ENCODE data around the gene LAMC1.

LAMC1 gene

DNA sequence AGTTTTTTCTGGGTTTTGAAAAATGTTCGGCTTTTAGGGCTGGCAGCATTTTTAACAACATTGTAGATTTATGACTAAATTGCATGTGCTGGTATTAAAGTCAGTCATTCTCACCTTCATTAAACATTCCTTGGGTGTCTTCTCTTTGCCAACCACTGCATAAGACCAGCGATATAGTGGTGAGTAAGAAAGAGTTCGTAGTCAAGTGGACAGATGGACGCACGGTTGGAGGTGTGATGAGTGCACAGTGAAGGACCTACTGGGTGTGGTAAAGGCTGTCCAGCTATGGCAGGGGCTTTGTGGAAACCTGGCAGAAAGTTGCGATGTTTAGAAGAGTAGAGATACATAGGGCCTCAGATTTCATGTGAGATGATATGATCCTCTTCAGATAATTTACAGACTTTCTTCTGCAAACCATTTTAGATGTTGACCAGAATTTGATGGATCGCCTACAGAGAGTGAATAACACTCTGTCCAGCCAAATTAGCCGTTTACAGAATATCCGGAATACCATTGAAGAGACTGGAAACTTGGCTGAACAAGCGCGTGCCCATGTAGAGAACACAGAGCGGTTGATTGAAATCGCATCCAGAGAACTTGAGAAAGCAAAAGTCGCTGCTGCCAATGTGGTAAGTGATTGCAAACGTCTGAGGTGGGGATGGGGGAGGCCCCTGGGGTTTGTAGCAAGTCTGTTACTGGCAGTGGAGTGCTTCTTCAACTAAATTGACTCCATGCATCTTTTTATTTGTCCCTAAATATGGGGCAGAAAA, 106.9 kb downstream of the LAMC1 start:
- WGBS, 2 donors (ENCODE audit: extremely low coverage in 2 of 2, insufficient read length in 2 of 2, insufficient replicate concordance in 1 of 2): no CpG with 5 or more reads among the region's 15 CpGs

DNA sequence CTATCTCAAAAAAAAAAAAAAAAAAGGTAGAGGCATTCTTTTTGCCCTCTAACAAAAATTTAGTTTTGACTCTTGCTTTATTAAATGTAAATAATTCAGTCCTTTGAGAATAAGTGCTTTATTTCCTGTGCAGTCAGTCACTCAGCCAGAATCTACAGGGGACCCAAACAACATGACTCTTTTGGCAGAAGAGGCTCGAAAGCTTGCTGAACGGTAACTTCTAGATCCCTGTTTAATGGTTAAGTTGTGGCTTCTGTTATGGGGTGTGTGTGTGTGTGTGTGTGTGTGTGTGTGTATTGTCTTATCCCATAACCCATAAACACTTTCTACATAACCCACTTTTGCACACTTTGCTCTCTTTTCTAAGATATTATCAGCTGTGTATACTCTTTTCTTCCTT, 107.9 kb downstream of the LAMC1 start:
- no peak overlapping the region for H4K8ac ChIP-seq (ENCODE audit: low read depth, low read length)
- H3K18ac ChIP-seq (ENCODE audit: low read length): no peak overlapping the region
- no peak overlapping the region for H3K23ac ChIP-seq (ENCODE audit: low read depth, low read length, poor library complexity)
- WGBS, 2 donors (ENCODE audit: extremely low coverage in 2 of 2, insufficient read length in 2 of 2, insufficient replicate concordance in 1 of 2): no CpG with 5 or more reads among the region's 2 CpGs
- H2BK5ac ChIP-seq (ENCODE audit: low read length): no peak overlapping the region
- H3K27me3 ChIP-seq (ENCODE audit: control insufficient read depth in 3 of 3, insufficient read depth in 3 of 3, low read depth in 1 of 3, low read length in 3 of 3): no peaks in the 10 kb centered on the region
- no peak overlapping the region for H2BK120ac ChIP-seq (ENCODE audit: low read depth, low read length)
- H3K9ac ChIP-seq (ENCODE audit: low read depth, low read length, poor library complexity): no peak overlapping the region
- H3K14ac ChIP-seq (ENCODE audit: low read length): no peak overlapping the region
- no peak overlapping the region for H2BK12ac ChIP-seq (ENCODE audit: low read length)
- no peak overlapping the region for H3K4ac ChIP-seq (ENCODE audit: low read length)
- no peak overlapping the region for H4K91ac ChIP-seq (ENCODE audit: low read depth, low read length, poor library complexity)
- no peak overlapping the region for H2AK5ac ChIP-seq (ENCODE audit: low read depth, low read length)
- no peaks in the 10 kb centered on the region for H3K9me3 ChIP-seq (replicated peaks in 1 of 2; ENCODE audit: control insufficient read depth in 2 of 2, insufficient read depth in 1 of 2, low read depth in 1 of 2, low read length in 2 of 2)
- no peak overlapping the region for H2AFZ ChIP-seq (ENCODE audit: low read length)
- peaks cover 25 to 100% of the 10 kb centered on the region in 2 donors for H3K36me3 ChIP-seq (replicated peaks in 1 of 2; ENCODE audit: control insufficient read depth in 2 of 2, insufficient read depth in 2 of 2, low read length in 2 of 2)
- H2BK15ac ChIP-seq (ENCODE audit: low read length): no peak overlapping the region
- no peaks in the 10 kb centered on the region for H3K79me1 ChIP-seq (ENCODE audit: low read depth, low read length)
- no peak overlapping the region for H3K4me2 ChIP-seq (ENCODE audit: insufficient read depth, low read length, poor library complexity, severe bottlenecking)
- H3K4me3 ChIP-seq (ENCODE audit: low read length in 2 of 2): no peak overlapping the region
- H3K4me1 ChIP-seq (ENCODE audit: control insufficient read depth in 2 of 2, insufficient read depth in 1 of 2, low read depth in 1 of 2, low read length in 2 of 2): no peaks in the 10 kb centered on the region
- H3K27ac ChIP-seq (replicated peaks; ENCODE audit: low read length): no peak overlapping the region
- no peak for DNase-seq (ENCODE audit: low spot score)

More for the DNA sequence above, 106.9 kb downstream of the LAMC1 start:
- Histone ChIP-seq H3K27ac (replicated peaks; ENCODE audit: low read length) (no peak overlapping the region), H2BK15ac (ENCODE audit: low read length) (no peak overlapping the region), H2BK5ac (ENCODE audit: low read length) (no peak overlapping the region), H3K9me3 (replicated peaks in 1 of 2; ENCODE audit: control insufficient read depth in 2 of 2, insufficient read depth in 1 of 2, low read depth in 1 of 2, low read length in 2 of 2) (no peaks in the 10 kb centered on the region), H2BK120ac (ENCODE audit: low read depth, low read length) (no peak overlapping the region), H4K91ac (ENCODE audit: low read depth, low read length, poor library complexity) (no peak overlapping the region), H3K18ac (ENCODE audit: low read length) (no peak overlapping the region), H3K4me3 (ENCODE audit: low read length in 2 of 2) (no peak overlapping the region), H2BK12ac (ENCODE audit: low read length) (no peak overlapping the region), H3K4me1 (ENCODE audit: control insufficient read depth in 2 of 2, insufficient read depth in 1 of 2, low read depth in 1 of 2, low read length in 2 of 2) (no peaks in the 10 kb centered on the region), H3K79me1 (ENCODE audit: low read depth, low read length) (no peaks in the 10 kb centered on the region), H4K8ac (ENCODE audit: low read depth, low read length) (no peak overlapping the region), H3K14ac (ENCODE audit: low read length) (no peak overlapping the region), H2AFZ (ENCODE audit: low read length) (no peak overlapping the region), H2AK5ac (ENCODE audit: low read depth, low read length) (no peak overlapping the region), H3K23ac (ENCODE audit: low read depth, low read length, poor library complexity) (no peak overlapping the region), H3K4ac (ENCODE audit: low read length) (no peak overlapping the region), H3K4me2 (ENCODE audit: insufficient read depth, low read length, poor library complexity, severe bottlenecking) (no peak overlapping the region), H3K9ac (ENCODE audit: low read depth, low read length, poor library complexity) (no peak overlapping the region), H3K36me3 (replicated peaks in 1 of 2; ENCODE audit: control insufficient read depth in 2 of 2, insufficient read depth in 2 of 2, low read length in 2 of 2) (peaks cover 31 to 100% of the 10 kb centered on the region in 2 donors), H3K27me3 (ENCODE audit: control insufficient read depth in 3 of 3, insufficient read depth in 3 of 3, low read depth in 1 of 3, low read length in 3 of 3) (no peaks in the 10 kb centered on the region)
- no peak for DNase-seq (ENCODE audit: low spot score)

DNA sequence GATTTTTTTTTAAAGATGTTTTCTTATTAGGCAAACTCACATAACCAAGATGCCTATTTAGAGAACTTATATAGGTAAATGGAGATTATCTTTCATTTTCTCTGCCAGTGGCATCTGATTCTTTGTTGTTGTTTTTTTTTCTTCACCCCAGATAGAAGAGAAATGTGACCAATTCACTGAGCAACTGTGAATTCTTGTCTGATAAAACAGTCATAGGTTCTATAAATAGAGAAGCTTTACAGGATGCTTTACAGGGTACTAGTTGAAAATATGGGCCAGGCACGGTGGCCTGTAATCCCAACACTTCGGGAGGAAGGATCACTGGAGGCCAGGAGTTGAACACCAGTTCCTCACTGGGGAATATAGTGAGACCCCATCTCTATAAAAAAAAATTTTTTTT, 112.1 kb downstream of the LAMC1 start:
- H2BK15ac ChIP-seq (ENCODE audit: low read length): no peak overlapping the region
- H3K4me1 ChIP-seq (ENCODE audit: control insufficient read depth in 2 of 2, insufficient read depth in 1 of 2, low read depth in 1 of 2, low read length in 2 of 2): no peaks in the 10 kb centered on the region
- H2BK12ac ChIP-seq (ENCODE audit: low read length): no peak overlapping the region
- no peak overlapping the region for H3K18ac ChIP-seq (ENCODE audit: low read length)
- H2AFZ ChIP-seq (ENCODE audit: low read length): no peak overlapping the region
- H3K27ac ChIP-seq (replicated peaks; ENCODE audit: low read length): no peak overlapping the region
- no peaks in the 10 kb centered on the region for H3K9me3 ChIP-seq (replicated peaks in 1 of 2; ENCODE audit: control insufficient read depth in 2 of 2, insufficient read depth in 1 of 2, low read depth in 1 of 2, low read length in 2 of 2)
- H2BK120ac ChIP-seq (ENCODE audit: low read depth, low read length): no peak overlapping the region
- no peak for DNase-seq (ENCODE audit: low spot score)
- H3K36me3 ChIP-seq (replicated peaks in 1 of 2; ENCODE audit: control insufficient read depth in 2 of 2, insufficient read depth in 2 of 2, low read length in 2 of 2): peaks cover 17 to 100% of the 10 kb centered on the region in 2 donors
- no peak overlapping the region for H3K9ac ChIP-seq (ENCODE audit: low read depth, low read length, poor library complexity)
- H4K8ac ChIP-seq (ENCODE audit: low read depth, low read length): no peak overlapping the region
- WGBS, 2 donors (ENCODE audit: extremely low coverage in 2 of 2, insufficient read length in 2 of 2, insufficient replicate concordance in 1 of 2): no CpG with 5 or more reads among the region's 2 CpGs
- H4K91ac ChIP-seq (ENCODE audit: low read depth, low read length, poor library complexity): no peak overlapping the region
- no peak overlapping the region for H3K4ac ChIP-seq (ENCODE audit: low read length)
- no peak overlapping the region for H3K4me3 ChIP-seq (ENCODE audit: low read length in 2 of 2)
- no peak overlapping the region for H3K14ac ChIP-seq (ENCODE audit: low read length)
- H3K23ac ChIP-seq (ENCODE audit: low read depth, low read length, poor library complexity): no peak overlapping the region
- H2AK5ac ChIP-seq (ENCODE audit: low read depth, low read length): no peak overlapping the region
- no peak overlapping the region for H2BK5ac ChIP-seq (ENCODE audit: low read length)
- H3K4me2 ChIP-seq (ENCODE audit: insufficient read depth, low read length, poor library complexity, severe bottlenecking): no peak overlapping the region
- H3K79me1 ChIP-seq (ENCODE audit: low read depth, low read length): no peaks in the 10 kb centered on the region
- H3K27me3 ChIP-seq (ENCODE audit: control insufficient read depth in 3 of 3, insufficient read depth in 3 of 3, low read depth in 1 of 3, low read length in 3 of 3): no peaks in the 10 kb centered on the region

DNA sequence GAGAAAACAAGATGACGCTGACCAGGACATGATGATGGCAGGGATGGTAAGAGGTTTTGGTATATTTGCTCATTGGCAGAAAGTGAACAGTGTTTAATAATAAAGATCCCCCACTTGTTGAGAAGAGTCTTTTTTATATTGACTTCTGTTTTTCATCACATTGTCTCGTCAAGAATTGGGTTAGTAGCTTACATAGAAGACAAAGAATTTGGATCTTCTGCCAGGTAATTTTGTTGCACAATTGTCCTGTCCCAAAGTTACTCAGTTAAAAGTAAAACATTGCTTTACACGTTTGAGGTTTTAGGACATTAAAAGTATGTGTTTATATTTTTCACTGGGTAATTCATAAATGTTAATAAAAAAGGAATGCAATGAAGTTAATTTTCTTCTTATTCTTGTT, 114.6 kb downstream of the LAMC1 start:
- Histone ChIP-seq H2BK15ac (ENCODE audit: low read length) (no peak overlapping the region), H3K4me1 (ENCODE audit: control insufficient read depth in 2 of 2, insufficient read depth in 1 of 2, low read depth in 1 of 2, low read length in 2 of 2) (no peaks in the 10 kb centered on the region), H3K27ac (replicated peaks; ENCODE audit: low read length) (no peak overlapping the region), H3K4me2 (ENCODE audit: insufficient read depth, low read length, poor library complexity, severe bottlenecking) (no peak overlapping the region), H3K4me3 (ENCODE audit: low read length in 2 of 2) (no peak overlapping the region), H4K8ac (ENCODE audit: low read depth, low read length) (no peak overlapping the region), H3K4ac (ENCODE audit: low read length) (no peak overlapping the region), H2BK12ac (ENCODE audit: low read length) (no peak overlapping the region), H2AK5ac (ENCODE audit: low read depth, low read length) (no peak overlapping the region), H3K36me3 (replicated peaks in 1 of 2; ENCODE audit: control insufficient read depth in 2 of 2, insufficient read depth in 2 of 2, low read length in 2 of 2) (peaks cover 20 to 100% of the 10 kb centered on the region in 2 donors), H3K27me3 (ENCODE audit: control insufficient read depth in 3 of 3, insufficient read depth in 3 of 3, low read depth in 1 of 3, low read length in 3 of 3) (no peaks in the 10 kb centered on the region), H3K9ac (ENCODE audit: low read depth, low read length, poor library complexity) (no peak overlapping the region), H3K79me1 (ENCODE audit: low read depth, low read length) (no peaks in the 10 kb centered on the region), H4K91ac (ENCODE audit: low read depth, low read length, poor library complexity) (no peak overlapping the region), H2BK5ac (ENCODE audit: low read length) (no peak overlapping the region), H3K9me3 (replicated peaks in 1 of 2; ENCODE audit: control insufficient read depth in 2 of 2, insufficient read depth in 1 of 2, low read depth in 1 of 2, low read length in 2 of 2) (no peaks in the 10 kb centered on the region), H2AFZ (ENCODE audit: low read length) (no peak overlapping the region), H3K23ac (ENCODE audit: low read depth, low read length, poor library complexity) (no peak overlapping the region), H3K18ac (ENCODE audit: low read length) (no peak overlapping the region), H3K14ac (ENCODE audit: low read length) (no peak overlapping the region), H2BK120ac (ENCODE audit: low read depth, low read length) (no peak overlapping the region)
- no peak for DNase-seq (ENCODE audit: low spot score)
- WGBS, 2 donors (ENCODE audit: extremely low coverage in 2 of 2, insufficient read length in 2 of 2, insufficient replicate concordance in 1 of 2): no CpG with 5 or more reads among the region's 3 CpGs

All from neuronal stem cell (in vitro differentiated cells).